Peyer's patch (tissue), 4 donors: ENCODE results near the gene TRIM58.

Experiments
- POLR2A ChIP-seq, 2 donors: fragments of 450-650 bp; IDR thresholded peaks; one replicate each; pipeline ENCODE4 v1.5.1; 2017; ENCODE audit warnings: antibody characterized with exemption in 2 of 2, mild to moderate bottlenecking in 2 of 2, moderate library complexity in 2 of 2
- TF ChIP-seq, protein P1 (sequence below), 6 experiments: fragments of 450-650 bp in 4 of 6; fragments of 200-600 bp in 2 of 6; sonication (generic) in 1 of 6; IDR thresholded peaks; one replicate each; pipeline ENCODE4 v1.5.1; 2017 to 2019; ENCODE audit warnings: antibody characterized with exemption in 6 of 6, mild to moderate bottlenecking in 3 of 6, moderate library complexity in 1 of 6

DNA sequence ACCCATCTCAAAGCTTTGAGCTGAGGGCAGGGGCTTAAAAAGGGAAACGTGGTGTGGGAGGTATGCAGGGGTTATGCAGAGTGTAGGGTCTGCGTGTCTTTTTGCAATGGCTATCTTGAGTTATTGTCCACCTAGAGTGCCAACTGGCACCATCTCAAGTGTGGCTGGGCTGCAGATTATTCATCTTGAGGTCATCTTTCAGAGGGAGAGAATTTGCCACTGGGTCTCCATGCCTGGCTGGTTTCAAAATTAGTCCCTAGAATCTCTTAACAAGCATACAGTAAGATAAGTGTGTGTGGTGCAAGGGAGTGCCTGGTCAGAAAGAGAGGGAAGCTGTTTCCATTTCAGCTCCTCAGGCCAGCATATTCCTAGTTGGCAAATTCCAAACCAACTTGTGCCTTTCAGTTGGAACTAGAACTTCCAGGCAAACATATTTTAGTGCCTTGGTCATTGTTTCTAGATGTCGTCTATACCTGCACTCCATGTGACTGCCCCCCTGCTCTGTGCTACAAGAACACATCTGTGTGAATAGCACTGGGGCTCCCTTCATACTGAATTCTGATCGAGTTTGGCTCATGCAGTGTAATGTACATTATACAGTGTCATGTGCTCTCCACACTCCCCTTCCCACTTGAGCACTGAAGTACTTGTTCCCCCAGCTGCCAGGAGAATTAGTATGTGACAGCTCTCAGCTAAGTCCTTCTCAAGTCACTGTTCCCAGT lies 58.1 kb downstream of the TRIM58 start:
- TF ChIP-seq, protein P1, sequence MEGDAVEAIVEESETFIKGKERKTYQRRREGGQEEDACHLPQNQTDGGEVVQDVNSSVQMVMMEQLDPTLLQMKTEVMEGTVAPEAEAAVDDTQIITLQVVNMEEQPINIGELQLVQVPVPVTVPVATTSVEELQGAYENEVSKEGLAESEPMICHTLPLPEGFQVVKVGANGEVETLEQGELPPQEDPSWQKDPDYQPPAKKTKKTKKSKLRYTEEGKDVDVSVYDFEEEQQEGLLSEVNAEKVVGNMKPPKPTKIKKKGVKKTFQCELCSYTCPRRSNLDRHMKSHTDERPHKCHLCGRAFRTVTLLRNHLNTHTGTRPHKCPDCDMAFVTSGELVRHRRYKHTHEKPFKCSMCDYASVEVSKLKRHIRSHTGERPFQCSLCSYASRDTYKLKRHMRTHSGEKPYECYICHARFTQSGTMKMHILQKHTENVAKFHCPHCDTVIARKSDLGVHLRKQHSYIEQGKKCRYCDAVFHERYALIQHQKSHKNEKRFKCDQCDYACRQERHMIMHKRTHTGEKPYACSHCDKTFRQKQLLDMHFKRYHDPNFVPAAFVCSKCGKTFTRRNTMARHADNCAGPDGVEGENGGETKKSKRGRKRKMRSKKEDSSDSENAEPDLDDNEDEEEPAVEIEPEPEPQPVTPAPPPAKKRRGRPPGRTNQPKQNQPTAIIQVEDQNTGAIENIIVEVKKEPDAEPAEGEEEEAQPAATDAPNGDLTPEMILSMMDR (IDR thresholded peaks at IDR 0.05): no peak
- no peak for TF ChIP-seq POLR2A (IDR thresholded peaks at IDR 0.05)
